DMS53 (cell line): ENCODE measurements around the gene GON7.

Experiments
- DNase-seq: peaks from one replicate; lab custom pipeline; 2025; lab: John Stamatoyannopoulos, UW

Gene GON7

DNA sequence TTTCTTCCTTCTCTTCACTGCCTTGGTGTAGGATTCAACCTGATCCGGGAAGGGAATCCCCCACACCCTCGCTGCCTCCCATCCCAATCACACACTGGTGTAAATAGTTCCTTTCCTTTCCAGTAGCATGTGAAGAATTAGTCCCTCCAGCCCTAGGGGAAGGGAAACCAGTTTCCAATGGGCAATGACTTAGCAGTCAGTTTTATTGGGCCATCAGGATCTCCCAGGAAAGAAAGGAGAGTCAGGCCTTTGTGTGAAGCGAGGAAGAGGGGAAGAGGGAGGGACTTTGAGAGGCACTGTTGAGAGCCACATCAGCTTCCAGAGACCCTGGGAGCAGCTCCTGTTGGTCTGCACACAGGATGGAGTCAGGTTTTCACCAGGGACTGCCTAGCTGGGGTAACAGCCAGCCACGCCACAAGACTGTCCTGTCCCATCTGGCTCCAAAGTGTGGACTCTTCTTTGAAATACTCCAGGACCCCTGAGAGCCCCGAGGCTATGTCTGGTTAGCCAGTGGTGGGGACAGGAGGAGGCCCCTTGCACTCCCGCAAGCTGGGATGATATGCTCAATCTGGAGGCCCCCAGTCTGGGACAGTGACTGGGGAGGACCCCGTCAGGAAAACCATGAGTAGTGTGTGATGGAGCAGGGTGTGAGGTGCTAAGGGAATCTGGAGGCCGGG lies 50.0 kb downstream of the GON7 start:
- no peak for DNase-seq

- DNase-seq: no peak
Observed at GRCh38 chr14:93155667-93156066, 51.2 kb downstream of the GON7 start.

DNA sequence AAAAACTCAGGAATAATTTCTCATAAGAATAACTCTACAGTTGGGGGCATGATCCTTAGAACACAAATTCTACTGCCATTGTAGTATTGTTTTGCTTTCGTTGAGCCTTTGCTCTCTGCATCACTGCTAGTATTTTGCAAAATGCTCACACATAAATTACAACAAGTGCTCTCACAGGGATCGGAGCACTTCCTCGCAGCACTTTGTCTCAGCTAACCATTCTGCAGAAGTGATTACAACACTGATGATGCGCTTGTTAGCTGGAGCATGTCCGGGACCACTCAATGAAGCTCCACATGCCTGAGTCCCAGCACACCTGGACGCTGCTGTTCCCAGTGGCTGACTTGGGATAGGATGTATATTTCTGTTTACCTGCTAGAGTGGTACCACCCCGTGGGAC lies 53.7 kb downstream of the GON7 start:
- no peak for DNase-seq
